ENCODE results near the gene FAT1.

Gene FAT1

GRCh38 chr4:186717556-186717955 lies 6.1 kb downstream of the FAT1 start:
- H3K27me3 ChIP-seq (ENCODE audit: control insufficient read depth, low read length): no peaks in the 10 kb centered on the region
- no peak overlapping the region for H3K27ac ChIP-seq (ENCODE audit: low read depth, low read length)
- TF ChIP-seq EZH2phosphoT487 (IDR thresholded peaks at IDR 0.05; ENCODE audit: borderline replicate concordance, low read length): no peak
- TF ChIP-seq CTCF (IDR thresholded peaks at IDR 0.05; ENCODE audit: low read depth, low read length, poor library complexity, severe bottlenecking): no peak
- no peaks in the 10 kb centered on the region for H4K20me1 ChIP-seq (ENCODE audit: control insufficient read depth, insufficient read depth, low read depth, low read length)
- no peaks in the 10 kb centered on the region for H3K4me1 ChIP-seq (ENCODE audit: control insufficient read depth, low read length)
- H3K4me2 ChIP-seq (ENCODE audit: low read length): no peak overlapping the region
- H3F3A ChIP-seq (ENCODE audit: control insufficient read depth, insufficient read depth): no peaks in the 10 kb centered on the region
- no peak overlapping the region for H3K4me3 ChIP-seq (ENCODE audit: low read length)
- H3K79me2 ChIP-seq (ENCODE audit: control insufficient read depth, low read length): no peaks in the 10 kb centered on the region
- H3K9me3 ChIP-seq (ENCODE audit: control insufficient read depth, insufficient read depth, low read length): peaks cover 9% of the 10 kb centered on the region; the same call in 1 of the 2 replicates
- H3K9me2 ChIP-seq (replicated peaks; ENCODE audit: control insufficient read depth, low read length): no peaks in the 10 kb centered on the region
- H3K36me3 ChIP-seq (ENCODE audit: control insufficient read depth, low read length): no peaks in the 10 kb centered on the region

DNA sequence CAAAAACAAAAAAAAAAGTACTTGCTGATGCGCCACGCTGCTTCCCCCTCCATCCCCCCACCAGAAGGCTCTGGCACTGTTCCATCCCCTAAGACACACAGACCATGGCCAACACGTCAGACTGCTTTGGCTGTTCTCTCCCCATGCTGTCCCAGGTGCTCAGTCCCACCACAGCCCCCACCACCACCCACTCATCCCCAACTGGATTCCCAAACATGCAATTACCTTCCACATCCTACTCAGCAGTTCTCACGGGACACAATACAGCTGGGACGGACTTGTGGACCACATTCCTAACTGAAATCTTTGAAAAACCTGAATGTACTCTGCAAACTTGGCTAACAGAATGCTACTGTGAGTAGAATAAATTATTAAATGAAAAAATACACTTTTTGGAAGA lies 8.6 kb downstream of the FAT1 start:
- TF ChIP-seq EZH2phosphoT487 (IDR thresholded peaks at IDR 0.05; ENCODE audit: borderline replicate concordance, low read length) (no peak), CTCF (IDR thresholded peaks at IDR 0.05; ENCODE audit: low read depth, low read length, poor library complexity, severe bottlenecking) (no peak)
- no peak overlapping the region for H3K4me2 ChIP-seq (ENCODE audit: low read length)
- H3K9me3 ChIP-seq (ENCODE audit: control insufficient read depth, insufficient read depth, low read length): peaks cover 9% of the 10 kb centered on the region; the same call in 1 of the 2 replicates
- no peak overlapping the region for H3K27ac ChIP-seq (ENCODE audit: low read depth, low read length)
- no peaks in the 10 kb centered on the region for H3K4me1 ChIP-seq (ENCODE audit: control insufficient read depth, low read length)
- no peaks in the 10 kb centered on the region for H3K36me3 ChIP-seq (ENCODE audit: control insufficient read depth, low read length)
- H3K27me3 ChIP-seq (ENCODE audit: control insufficient read depth, low read length): no peaks in the 10 kb centered on the region
- no peaks in the 10 kb centered on the region for H4K20me1 ChIP-seq (ENCODE audit: control insufficient read depth, insufficient read depth, low read depth, low read length)
- H3K4me3 ChIP-seq (ENCODE audit: low read length): no peak overlapping the region
- no peaks in the 10 kb centered on the region for H3F3A ChIP-seq (ENCODE audit: control insufficient read depth, insufficient read depth)
- H3K9me2 ChIP-seq (replicated peaks; ENCODE audit: control insufficient read depth, low read length): no peaks in the 10 kb centered on the region
- H3K79me2 ChIP-seq (ENCODE audit: control insufficient read depth, low read length): no peaks in the 10 kb centered on the region

DNA sequence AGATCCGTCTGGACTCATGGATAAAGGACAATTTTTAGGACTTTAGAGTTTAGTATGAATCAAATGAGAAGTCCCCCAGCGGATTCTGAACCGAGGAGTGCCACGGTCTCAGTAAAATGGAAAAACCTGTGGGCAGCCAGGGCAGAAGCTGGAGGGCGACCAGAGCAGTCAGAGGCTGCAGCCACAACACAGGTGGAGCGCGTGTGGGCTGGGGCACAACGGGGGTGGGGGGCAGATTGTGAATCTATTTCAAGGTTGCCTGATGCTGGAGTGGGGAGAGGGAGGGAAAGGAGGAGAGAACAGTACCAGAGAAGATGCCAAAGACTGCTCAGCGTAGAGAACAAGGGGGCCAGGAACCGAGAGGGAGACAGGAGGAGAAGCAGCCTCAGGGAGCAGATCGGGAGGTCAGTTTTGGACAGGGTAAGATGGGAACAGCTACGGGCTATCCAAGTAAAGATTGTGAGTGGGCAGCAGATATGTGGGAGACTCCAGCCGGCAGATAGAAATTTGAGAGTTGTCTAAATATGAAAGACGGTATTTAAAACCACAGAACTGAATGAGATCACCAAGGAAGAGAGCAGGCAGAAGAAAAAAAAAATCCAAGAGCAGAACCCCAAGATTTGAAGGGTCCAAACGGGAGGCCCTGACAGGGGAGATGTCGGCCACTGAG lies 9.5 kb downstream of the FAT1 start:
- Histone ChIP-seq H3K79me2 (ENCODE audit: control insufficient read depth, low read length) (no peaks in the 10 kb centered on the region), H3K36me3 (ENCODE audit: control insufficient read depth, low read length) (no peaks in the 10 kb centered on the region), H3K4me3 (ENCODE audit: low read length) (no peak overlapping the region), H3K27me3 (ENCODE audit: control insufficient read depth, low read length) (no peaks in the 10 kb centered on the region), H3K4me2 (ENCODE audit: low read length) (no peak overlapping the region), H3K9me2 (replicated peaks; ENCODE audit: control insufficient read depth, low read length) (no peaks in the 10 kb centered on the region), H3K4me1 (ENCODE audit: control insufficient read depth, low read length) (no peaks in the 10 kb centered on the region), H3F3A (ENCODE audit: control insufficient read depth, insufficient read depth) (no peaks in the 10 kb centered on the region), H3K9me3 (ENCODE audit: control insufficient read depth, insufficient read depth, low read length) (peaks cover 3% of the 10 kb centered on the region; the same call in 1 of the 2 replicates), H4K20me1 (ENCODE audit: control insufficient read depth, insufficient read depth, low read depth, low read length) (no peaks in the 10 kb centered on the region), H3K27ac (ENCODE audit: low read depth, low read length) (no peak overlapping the region)
- no peak for TF ChIP-seq EZH2phosphoT487 (IDR thresholded peaks at IDR 0.05; ENCODE audit: borderline replicate concordance, low read length)

- Histone ChIP-seq H3K27me3 (ENCODE audit: control insufficient read depth, low read length) (no peaks in the 10 kb centered on the region), H3K4me2 (ENCODE audit: low read length) (no peak overlapping the region), H3F3A (ENCODE audit: control insufficient read depth, insufficient read depth) (no peaks in the 10 kb centered on the region), H3K27ac (ENCODE audit: low read depth, low read length) (no peak overlapping the region), H3K4me3 (ENCODE audit: low read length) (no peak overlapping the region), H3K4me1 (ENCODE audit: control insufficient read depth, low read length) (no peaks in the 10 kb centered on the region), H4K20me1 (ENCODE audit: control insufficient read depth, insufficient read depth, low read depth, low read length) (no peaks in the 10 kb centered on the region), H3K9me3 (ENCODE audit: control insufficient read depth, insufficient read depth, low read length) (0 out of 2 replicates have a peak, but pooled peaks cover 2% of the 10 kb centered on the region), H3K79me2 (ENCODE audit: control insufficient read depth, low read length) (no peaks in the 10 kb centered on the region), H3K9me2 (replicated peaks; ENCODE audit: control insufficient read depth, low read length) (no peaks in the 10 kb centered on the region), H3K36me3 (ENCODE audit: control insufficient read depth, low read length) (no peaks in the 10 kb centered on the region)
- TF ChIP-seq EZH2phosphoT487 (IDR thresholded peaks at IDR 0.05; ENCODE audit: borderline replicate concordance, low read length) (no peak), CTCF (IDR thresholded peaks at IDR 0.05; ENCODE audit: low read depth, low read length, poor library complexity, severe bottlenecking) (no peak)
Observed at GRCh38 chr4:186712690-186713089, 11.0 kb downstream of the FAT1 start.

Data from DOHH2 (cell line).